DOHH2 (cell line): Measurements from ENCODE around the gene BRD7.

ENCODE experiments used
- H3F3A ChIP-seq: fragments of 200-600 bp; sonication (generic), shearing (Covaris generic); 2 replicates; pipeline ENCODE4 v1.6.0; 2016; ENCODE audit warnings: antibody characterized with exemption, mild to moderate bottlenecking; ENCODE audit not compliant: control insufficient read depth, insufficient read depth
- H3K27ac ChIP-seq: fragments of 200-600 bp; sonication (generic); 2 replicates; pipeline ENCODE4 v1.5.1; 2014; ENCODE audit warnings: low read depth, mild to moderate bottlenecking, low read length, moderate library complexity
- H3K27me3 ChIP-seq: fragments of 200-600 bp; sonication (generic); 2 replicates; pipeline ENCODE4 v1.6.1; 2014; ENCODE audit warnings: mild to moderate bottlenecking, low read length, mixed read lengths; ENCODE audit not compliant: control insufficient read depth
- H3K36me3 ChIP-seq: fragments of 200-600 bp; sonication (generic); 2 replicates; pipeline ENCODE4 v1.6.1; 2014; ENCODE audit warnings: mild to moderate bottlenecking, low read length, moderate library complexity, mixed read lengths; ENCODE audit not compliant: control insufficient read depth
- H3K4me1 ChIP-seq: fragments of 200-600 bp; sonication (generic); 2 replicates; pipeline ENCODE4 v1.6.1; 2014; ENCODE audit warnings: mild to moderate bottlenecking, low read length, mixed read lengths; ENCODE audit not compliant: control insufficient read depth
- H3K4me2 ChIP-seq: fragments of 200-600 bp; sonication (generic); 2 replicates; pipeline ENCODE4 v1.6.0; 2014; ENCODE audit warnings: mild to moderate bottlenecking, low read length, moderate library complexity
- H3K4me3 ChIP-seq: fragments of 200-600 bp; sonication (generic); 2 replicates; pipeline ENCODE4 v1.5.1; 2014; ENCODE audit warnings: mild to moderate bottlenecking, low read length, mixed read lengths
- H3K79me2 ChIP-seq: fragments of 200-600 bp; sonication (generic); 2 replicates; pipeline ENCODE4 v1.6.1; 2014; ENCODE audit warnings: mild to moderate bottlenecking, low read length, mixed read lengths; ENCODE audit not compliant: control insufficient read depth
- H3K9me2 ChIP-seq: fragments of 200-600 bp; sonication (generic); replicated peaks from 2 replicates; pipeline ENCODE4 v1.6.1; 2014; ENCODE audit warnings: mild to moderate bottlenecking, low read length, mixed read lengths; ENCODE audit not compliant: control insufficient read depth
- H3K9me3 ChIP-seq: fragments of 200-600 bp; sonication (generic); 2 replicates; pipeline ENCODE4 v1.6.1; 2014; ENCODE audit warnings: antibody characterized with exemption, low read length, mixed read lengths; ENCODE audit not compliant: control insufficient read depth, insufficient read depth
- H4K20me1 ChIP-seq: fragments of 200-600 bp; sonication (generic); 2 replicates; pipeline ENCODE4 v1.6.0; 2014; ENCODE audit warnings: low read depth, mild to moderate bottlenecking, antibody characterized with exemption, low read length, moderate library complexity; ENCODE audit not compliant: control insufficient read depth, insufficient read depth
- CTCF ChIP-seq: fragments of 200-600 bp; sonication (generic); IDR thresholded peaks from one replicate; pipeline ENCODE4 v1.5.1; 2014; ENCODE audit warnings: antibody characterized with exemption, mild to moderate bottlenecking, low read depth, low read length; ENCODE audit not compliant: poor library complexity, severe bottlenecking
- EZH2phosphoT487 ChIP-seq: fragments of 200-600 bp; sonication (generic); IDR thresholded peaks from 2 replicates; pipeline ENCODE4 v1.6.1; 2017; ENCODE audit warnings: borderline replicate concordance, mild to moderate bottlenecking, antibody characterized with exemption, low read length, moderate library complexity, mixed read lengths

BRD7 gene

GRCh38 chr16:50300942-50301625, 67.7 kb downstream of the BRD7 start:
- no peaks in the 10 kb centered on the region for H4K20me1 ChIP-seq
- H3K9me3 ChIP-seq, result no peaks in the 10 kb centered on the region
- no peak overlapping the region for H3K27ac ChIP-seq
- no peaks in the 10 kb centered on the region for H3F3A ChIP-seq
- TF ChIP-seq CTCF, result no peak
- no peak for TF ChIP-seq EZH2phosphoT487
- no peaks in the 10 kb centered on the region for H3K9me2 ChIP-seq
- H3K27me3 ChIP-seq, result no peaks in the 10 kb centered on the region
- no peaks in the 10 kb centered on the region for H3K36me3 ChIP-seq
- H3K4me1 ChIP-seq, result no peaks in the 10 kb centered on the region
- H3K79me2 ChIP-seq, result no peaks in the 10 kb centered on the region
- H3K4me2 ChIP-seq, result no peak overlapping the region
- no peak overlapping the region for H3K4me3 ChIP-seq

GRCh38 chr16:50299508-50300105, 69.2 kb downstream of the BRD7 start:
- Histone ChIP-seq H3F3A (no peaks in the 10 kb centered on the region), H3K9me3 (no peaks in the 10 kb centered on the region), H3K9me2 (no peaks in the 10 kb centered on the region), H3K27me3 (no peaks in the 10 kb centered on the region), H3K36me3 (no peaks in the 10 kb centered on the region), H3K4me2 (no peak overlapping the region), H3K79me2 (no peaks in the 10 kb centered on the region), H4K20me1 (no peaks in the 10 kb centered on the region), H3K4me3 (no peak overlapping the region), H3K4me1 (no peaks in the 10 kb centered on the region), H3K27ac (no peak overlapping the region)
- no peak for TF ChIP-seq CTCF
- TF ChIP-seq EZH2phosphoT487, result no peak

- Histone ChIP-seq H3K9me3 (no peaks in the 10 kb centered on the region), H3K9me2 (no peaks in the 10 kb centered on the region), H3F3A (no peaks in the 10 kb centered on the region), H3K27ac (no peak overlapping the region), H3K4me3 (no peak overlapping the region), H3K4me2 (no peak overlapping the region), H3K4me1 (no peaks in the 10 kb centered on the region), H3K79me2 (no peaks in the 10 kb centered on the region), H3K27me3 (no peaks in the 10 kb centered on the region), H4K20me1 (no peaks in the 10 kb centered on the region), H3K36me3 (no peaks in the 10 kb centered on the region)
- TF ChIP-seq CTCF (no peak), EZH2phosphoT487 (no peak)
Observed at GRCh38 chr16:50298591-50299507, 69.9 kb downstream of the BRD7 start.
